Fibroblast of peridontal ligament (primary cell): ENCODE data around the gene HOXD13.

ENCODE experiments used
- DNase-seq: peaks from one replicate; pipeline ENCODE4 v3.0.0-alpha.2; 2010; ENCODE audit errors: extremely low read depth

HOXD13 gene

GRCh38 chr2:176092270-176093144 lies at the start of gene HOXD13:
HOXD13 (plus strand) TSS chr2:176092721; CDS start chr2:176092891, 170 bp downstream.
- no peak for DNase-seq

- DNase-seq, result no peak
Observed at GRCh38 chr2:176056406-176056805, 36.1 kb upstream of the HOXD13 start.

GRCh38 chr2:176063958-176064357 lies 28.6 kb upstream of the HOXD13 start:
- DNase-seq, result no peak

- DNase-seq, result no peak
Observed at GRCh38 chr2:176066645-176067588, 25.6 kb upstream of the HOXD13 start.

GRCh38 chr2:176067589-176068418 lies 24.7 kb upstream of the HOXD13 start:
- no peak for DNase-seq

GRCh38 chr2:176068419-176068832 lies 24.1 kb upstream of the HOXD13 start:
- no peak for DNase-seq

GRCh38 chr2:176071330-176072291 lies 20.9 kb upstream of the HOXD13 start:
- no peak for DNase-seq

GRCh38 chr2:176072292-176072669 lies 20.2 kb upstream of the HOXD13 start:
- DNase-seq, result no peak

- no peak for DNase-seq
Observed at GRCh38 chr2:176072951-176073904, 19.3 kb upstream of the HOXD13 start.

- DNase-seq, result no peak
Observed at GRCh38 chr2:176074919-176075425, 17.5 kb upstream of the HOXD13 start.

GRCh38 chr2:176075481-176075880 lies 17.0 kb upstream of the HOXD13 start:
- DNase-seq, result no peak

GRCh38 chr2:176076063-176076462 lies 16.5 kb upstream of the HOXD13 start:
- DNase-seq, result no peak

GRCh38 chr2:176076796-176077195 lies 15.7 kb upstream of the HOXD13 start:
- no peak for DNase-seq

GRCh38 chr2:176078541-176079284 lies 13.8 kb upstream of the HOXD13 start:
- DNase-seq, result no peak

GRCh38 chr2:176079285-176079830 lies 13.2 kb upstream of the HOXD13 start:
- no peak for DNase-seq

GRCh38 chr2:176079831-176080539 lies 12.5 kb upstream of the HOXD13 start:
- DNase-seq, result no peak
